GM12891 (cell line): ENCODE results near the gene ADGRB3.

Source experiments
- POLR2A ChIP-seq: IDR thresholded peaks from 2 replicates; pipeline ENCODE4 v1.6.1; 2011; ENCODE audit warnings: low read depth, low read length, control low read depth
- POLR2AphosphoS5 ChIP-seq: IDR thresholded peaks from 2 replicates; pipeline ENCODE4 v1.6.1; 2011; ENCODE audit warnings: low read depth, low read length, control low read depth

DNA sequence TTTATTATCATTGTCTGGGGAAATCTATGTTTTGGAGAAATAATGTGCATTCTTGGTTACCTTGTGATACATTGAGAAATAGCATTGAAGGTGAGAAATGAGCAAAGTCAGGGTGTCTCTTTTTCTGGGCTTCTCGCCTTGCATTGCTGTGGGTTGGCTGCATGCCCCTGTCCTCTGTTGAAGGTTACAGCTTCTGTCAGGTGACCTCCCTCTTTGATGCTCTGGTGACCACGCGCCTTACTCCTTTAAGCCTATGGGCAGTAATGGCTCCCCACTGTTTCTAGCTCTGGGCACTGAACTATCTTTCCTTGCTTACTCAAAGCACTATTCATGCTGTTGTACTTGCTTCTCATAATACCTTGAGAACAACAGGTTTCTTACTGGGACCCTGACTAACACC is 14.6 kb downstream of the ADGRB3 start:
- TF ChIP-seq POLR2A = no peak
- TF ChIP-seq POLR2AphosphoS5 = no peak
